Caco-2 (cell line): Measurements from ENCODE around the gene SLC44A1. TPM values are rescaled to one million over a fixed set of nuclear protein-coding genes. Genes with fewer than 3 reads are reported as not detected.

Experiments
- BruUV-seq: library from RNA; stranded (reverse); fragments of 400-500 nt; replicated peaks from 2 replicates; lab custom pipeline; 2021; lab: Mats Ljungman, UMichigan
- CTCF ChIA-PET: fragments of 300-600 bp; sonication (Branson Sonifier 250); formaldehyde crosslinking; loops from one replicate; lab custom pipeline; 2022; ENCODE audit warnings: antibody characterized with exemption; lab: Charles Lee
- POLR2A ChIA-PET: fragments of 300-600 bp; sonication (Branson Sonifier 250); formaldehyde crosslinking; loops from one replicate; lab custom pipeline; 2022; ENCODE audit warnings: antibody characterized with exemption; lab: Charles Lee
- DNase-seq, 2 experiments: peaks; one replicate each; pipeline versions ENCODE4 v3.0.0 to v3.0.0-alpha.2; 2020 to 2022
- H3K27me3 ChIP-seq: replicated peaks from 2 replicates; pipeline ENCODE4 v1.6.0; 2011; ENCODE audit warnings: low read length; ENCODE audit not compliant: control insufficient read depth, insufficient read depth
- H3K36me3 ChIP-seq: 2 replicates; pipeline ENCODE4 v1.5.1; 2011; ENCODE audit warnings: low read length; ENCODE audit not compliant: control insufficient read depth, insufficient read depth
- H3K4me1 ChIP-seq: fragments of 250-450 bp; sonication (Bioruptor Pico); 2 replicates; pipeline ENCODE4 v1.5.1; 2020; ENCODE audit warnings: mild to moderate bottlenecking
- H3K4me3 ChIP-seq: 2 replicates; pipeline ENCODE4 v1.5.1; 2011; ENCODE audit warnings: low read depth, mild to moderate bottlenecking, control low read depth, low read length
- H3K9me3 ChIP-seq: fragments of 250-450 bp; sonication (Bioruptor Pico); 2 replicates; pipeline ENCODE4 v1.5.1; 2020; ENCODE audit warnings: mild to moderate bottlenecking, moderate library complexity
- H3K27ac Mint-ChIP-seq: one replicate; pipeline ENCODE4 v1.8.0; 2022; ENCODE audit warnings: mixed read lengths; ENCODE audit not compliant: unreplicated experiment
- H3K27me3 Mint-ChIP-seq: one replicate; pipeline ENCODE4 v1.8.0; 2022; ENCODE audit warnings: mixed read lengths; ENCODE audit not compliant: insufficient read depth, unreplicated experiment
- H3K36me3 Mint-ChIP-seq: one replicate; pipeline ENCODE4 v1.8.0; 2022; ENCODE audit warnings: mild to moderate bottlenecking, mixed read lengths; ENCODE audit not compliant: insufficient read depth, unreplicated experiment
- H3K4me1 Mint-ChIP-seq: one replicate; pipeline ENCODE4 v1.8.0; 2022; ENCODE audit warnings: low read depth, mixed read lengths; ENCODE audit not compliant: unreplicated experiment
- H3K4me3 Mint-ChIP-seq: one replicate; pipeline ENCODE4 v1.8.0; 2022; ENCODE audit warnings: mild to moderate bottlenecking, moderate library complexity, mixed read lengths; ENCODE audit not compliant: unreplicated experiment
- H3K9me3 Mint-ChIP-seq: one replicate; pipeline ENCODE4 v1.8.0; 2022; ENCODE audit warnings: mixed read lengths; ENCODE audit not compliant: unreplicated experiment
- CTCF ChIP-seq, 2 experiments: fragments of 200-600 bp in 1 of 2; IDR thresholded peaks; 1 replicate in 1 of 2; 2 replicates in 1 of 2; pipeline versions ENCODE4 v1.5.1 to v1.8.0; 2011 to 2022; ENCODE audit warnings: antibody characterized with exemption in 1 of 2, control low read depth in 1 of 2, inconsistent platforms in 1 of 2, low read depth in 1 of 2, low read length in 1 of 2, mild to moderate bottlenecking in 1 of 2, moderate library complexity in 1 of 2; ENCODE audit not compliant: insufficient read depth in 1 of 2, severe bottlenecking in 1 of 2, unreplicated experiment in 1 of 2
- intact Hi-C: fragments of 100-400 bp; cut with micrococcal nuclease; formaldehyde crosslinking; loops from one replicate; pipeline ENCODE4 v1.10.0; 2022; ENCODE audit not compliant: unreplicated experiment
- total RNA-seq: library from RNA; stranded (reverse); gene quantifications from 2 replicates; pipeline ENCODE4 v1.2.3, GENCODE V29; 2022

The SLC44A1 gene
- total RNA-seq, 1 experiment from 2014 or later = 45.8 TPM

GRCh38 chr9:105198865-105199264 lies 45.6 kb upstream of the SLC44A1 start:
- intact Hi-C loops = no loop called here
- H3K4me3 ChIP-seq = no peak overlapping the region
- DNase-seq = no peak
- BruUV-seq = no TSS peak
- H3K36me3 ChIP-seq = no peaks in the 10 kb centered on the region
- no peak for TF ChIP-seq CTCF (IDR thresholded peaks at IDR 0.05; ENCODE audit: insufficient read depth in 1 of 2, low read depth in 1 of 2, low read length in 1 of 2, severe bottlenecking in 1 of 2, unreplicated experiment in 1 of 2)
- CTCF ChIA-PET = no interaction called here
- H3K4me3 Mint-ChIP-seq = no peak overlapping the region
- no peaks in the 10 kb centered on the region for H3K4me1 Mint-ChIP-seq
- H3K36me3 Mint-ChIP-seq = no peaks in the 10 kb centered on the region
- POLR2A ChIA-PET = no interaction called here
- H3K27ac Mint-ChIP-seq = no peak overlapping the region
- H3K9me3 ChIP-seq = no peaks in the 10 kb centered on the region
- H3K9me3 Mint-ChIP-seq = no peaks in the 10 kb centered on the region
- no peaks in the 10 kb centered on the region for H3K27me3 ChIP-seq
- no peaks in the 10 kb centered on the region for H3K27me3 Mint-ChIP-seq
- H3K4me1 ChIP-seq = no peaks in the 10 kb centered on the region

- no peaks in the 10 kb centered on the region for H3K9me3 Mint-ChIP-seq
- intact Hi-C loops = no loop called here
- CTCF ChIA-PET = no interaction called here
These were observed 40.0 kb upstream of the SLC44A1 start for GRCh38 chr9:105204416-105204815.

GRCh38 chr9:105205787-105206495 lies 38.5 kb upstream of the SLC44A1 start:
- TF ChIP-seq CTCF (IDR thresholded peaks at IDR 0.05; ENCODE audit: insufficient read depth in 1 of 2, low read depth in 1 of 2, low read length in 1 of 2, severe bottlenecking in 1 of 2, unreplicated experiment in 1 of 2) = no peak
- Histone ChIP-seq H3K4me3 (no peak overlapping the region), H3K4me1 (no peaks in the 10 kb centered on the region), H3K36me3 (no peaks in the 10 kb centered on the region), H3K9me3 (no peaks in the 10 kb centered on the region), H3K27me3 (no peaks in the 10 kb centered on the region)
- H3K4me3 Mint-ChIP-seq = no peak overlapping the region
- BruUV-seq = no TSS peak
- no peaks in the 10 kb centered on the region for H3K36me3 Mint-ChIP-seq
- intact Hi-C loops = no loop called here
- no peak overlapping the region for H3K27ac Mint-ChIP-seq
- peaks cover 4% of the 10 kb centered on the region for H3K4me1 Mint-ChIP-seq
- H3K27me3 Mint-ChIP-seq = no peaks in the 10 kb centered on the region
- no peak for DNase-seq
- ChIA-PET POLR2A (interaction anchor here (0.6 kb wide), 1 partner anchor 242 kb away, joined by 3 read pairs; no protein-coding TSS in a partner anchor), CTCF (no interaction called here)
- no peaks in the 10 kb centered on the region for H3K9me3 Mint-ChIP-seq

More at GRCh38 chr9:105204416-105204815, 40.0 kb upstream of the SLC44A1 start:
- Mint-ChIP-seq H3K27me3 (no peaks in the 10 kb centered on the region), H3K4me1 (peaks cover 4% of the 10 kb centered on the region), H3K36me3 (no peaks in the 10 kb centered on the region), H3K4me3 (no peak overlapping the region), H3K27ac (no peak overlapping the region)
- H3K36me3 ChIP-seq = no peaks in the 10 kb centered on the region
- no TSS peak for BruUV-seq
- no peaks in the 10 kb centered on the region for H3K9me3 ChIP-seq
- H3K27me3 ChIP-seq = no peaks in the 10 kb centered on the region
- no peak for DNase-seq
- H3K4me3 ChIP-seq = no peak overlapping the region
- H3K4me1 ChIP-seq = no peaks in the 10 kb centered on the region
- POLR2A ChIA-PET = no interaction called here
- TF ChIP-seq CTCF (IDR thresholded peaks at IDR 0.05; ENCODE audit: insufficient read depth in 1 of 2, low read depth in 1 of 2, low read length in 1 of 2, severe bottlenecking in 1 of 2, unreplicated experiment in 1 of 2) = no peak
